Measurements from ENCODE around the gene DET1. TPM values are rescaled to one million over a fixed set of nuclear protein-coding genes. Genes with fewer than 3 reads are reported as not detected.

Gene DET1
- total and polyA plus RNA-seq, 2 of the 13 experiments (the other 11 are each of a cell fraction or from before 2014, with no cell fraction given): 2.2 to 4.2 TPM

DNA sequence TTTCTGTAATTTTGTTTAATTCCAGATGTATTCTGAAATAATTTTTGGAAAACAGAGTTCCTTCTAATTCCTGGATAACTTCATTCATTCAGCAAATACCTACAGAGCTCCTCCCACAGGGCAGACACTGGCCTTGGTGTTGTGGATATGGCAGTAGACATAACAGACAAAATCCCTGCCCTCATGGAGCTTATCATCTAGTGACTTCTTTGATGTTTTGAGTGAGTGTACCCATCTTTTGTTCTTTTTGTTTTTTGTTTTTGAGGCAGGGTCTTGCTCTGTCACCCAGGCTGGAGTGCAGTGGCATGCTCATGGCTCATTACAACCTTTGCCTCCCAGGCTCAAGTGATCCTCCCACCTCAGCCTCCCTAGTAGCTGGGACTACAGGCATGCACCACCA lies 21.1 kb downstream of the DET1 start:
- Histone ChIP-seq H3K36me3 (replicated peaks in 1 of 2; ENCODE audit: control insufficient read depth in 1 of 2, insufficient read depth in 2 of 2, low read length in 2 of 2) (0 out of 5 replicates have a peak, but pooled peaks cover 0 to 6% of the 10 kb centered on the region in 2 experiments), H3K9me3 (ENCODE audit: low read length) (no peaks in the 10 kb centered on the region), H3K9ac (ENCODE audit: insufficient read depth, low read depth, low read length) (no peak overlapping the region), H3K27ac (ENCODE audit: extremely low read length, insufficient read depth, low read length) (no peak overlapping the region), H3K4me1 (ENCODE audit: insufficient read depth, low read length) (no peaks in the 10 kb centered on the region), H3K4me2 (ENCODE audit: low read depth, low read length) (no peak overlapping the region), H3K27me3 (ENCODE audit: control insufficient read depth in 1 of 2, insufficient read depth in 2 of 2, low read length in 2 of 2) (no peaks in the 10 kb centered on the region), H2AFZ (ENCODE audit: low read length) (no peak overlapping the region), H4K20me1 (ENCODE audit: insufficient read depth, low read length) (no peaks in the 10 kb centered on the region), H3K4me3 (replicated peaks in 1 of 3; ENCODE audit: insufficient read depth in 1 of 3, low read depth in 2 of 3, low read length in 3 of 3) (no peak overlapping the region), H3K79me2 (ENCODE audit: insufficient read depth, low read length) (no peaks in the 10 kb centered on the region)
- BruUV-seq (replicated peaks): no TSS peak
- intact Hi-C loops (cut with micrococcal nuclease; ENCODE audit: unreplicated experiment) (no loop called here), in situ Hi-C loops (cut with HindIII; ENCODE audit: extremely low pct_ligation_motif_present, low pct_unique_long_range_greater_than_20kb) (no loop called here)
- no peak for DNase-seq (ENCODE audit: low spot score)
- no peak for ATAC-seq
- no peak for FAIRE-seq
- CTCF ChIA-PET (ENCODE audit: low intra/inter-chr PET ratio, low total read pairs): no interaction called here
- POLR2A ChIA-PET: no interaction called here
- TF ChIP-seq RXRB (CRISPR knock-in tag; IDR thresholded peaks at IDR 0.05; ENCODE audit: borderline replicate concordance) (no peak), ZNF468 (CRISPR knock-in tag; IDR thresholded peaks at IDR 0.05) (no peak), ZFP37 (CRISPR knock-in tag; IDR thresholded peaks at IDR 0.05; ENCODE audit: borderline replicate concordance) (no peak), RBM22 (optimal IDR thresholded peaks at IDR 0.05; ENCODE audit: low read length) (no peak), ZSCAN20 (CRISPR knock-in tag; IDR thresholded peaks at IDR 0.05; ENCODE audit: borderline replicate concordance) (no peak), KDM4B (CRISPR knock-in tag; IDR thresholded peaks at IDR 0.05) (no peak), MTA3 (CRISPR knock-in tag; IDR thresholded peaks at IDR 0.05) (no peak), ZNF136 (CRISPR knock-in tag; IDR thresholded peaks at IDR 0.05; ENCODE audit: low read depth) (no peak), BORCS8-MEF2B (CRISPR knock-in tag; IDR thresholded peaks at IDR 0.05) (no peak)
- TF ChIP-seq, protein P1, sequence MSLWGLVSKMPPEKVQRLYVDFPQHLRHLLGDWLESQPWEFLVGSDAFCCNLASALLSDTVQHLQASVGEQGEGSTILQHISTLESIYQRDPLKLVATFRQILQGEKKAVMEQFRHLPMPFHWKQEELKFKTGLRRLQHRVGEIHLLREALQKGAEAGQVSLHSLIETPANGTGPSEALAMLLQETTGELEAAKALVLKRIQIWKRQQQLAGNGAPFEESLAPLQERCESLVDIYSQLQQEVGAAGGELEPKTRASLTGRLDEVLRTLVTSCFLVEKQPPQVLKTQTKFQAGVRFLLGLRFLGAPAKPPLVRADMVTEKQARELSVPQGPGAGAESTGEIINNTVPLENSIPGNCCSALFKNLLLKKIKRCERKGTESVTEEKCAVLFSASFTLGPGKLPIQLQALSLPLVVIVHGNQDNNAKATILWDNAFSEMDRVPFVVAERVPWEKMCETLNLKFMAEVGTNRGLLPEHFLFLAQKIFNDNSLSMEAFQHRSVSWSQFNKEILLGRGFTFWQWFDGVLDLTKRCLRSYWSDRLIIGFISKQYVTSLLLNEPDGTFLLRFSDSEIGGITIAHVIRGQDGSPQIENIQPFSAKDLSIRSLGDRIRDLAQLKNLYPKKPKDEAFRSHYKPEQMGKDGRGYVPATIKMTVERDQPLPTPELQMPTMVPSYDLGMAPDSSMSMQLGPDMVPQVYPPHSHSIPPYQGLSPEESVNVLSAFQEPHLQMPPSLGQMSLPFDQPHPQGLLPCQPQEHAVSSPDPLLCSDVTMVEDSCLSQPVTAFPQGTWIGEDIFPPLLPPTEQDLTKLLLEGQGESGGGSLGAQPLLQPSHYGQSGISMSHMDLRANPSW (CRISPR knock-in tag; IDR thresholded peaks at IDR 0.05; ENCODE audit: borderline replicate concordance): no peak
- TF ChIP-seq, protein P2, sequence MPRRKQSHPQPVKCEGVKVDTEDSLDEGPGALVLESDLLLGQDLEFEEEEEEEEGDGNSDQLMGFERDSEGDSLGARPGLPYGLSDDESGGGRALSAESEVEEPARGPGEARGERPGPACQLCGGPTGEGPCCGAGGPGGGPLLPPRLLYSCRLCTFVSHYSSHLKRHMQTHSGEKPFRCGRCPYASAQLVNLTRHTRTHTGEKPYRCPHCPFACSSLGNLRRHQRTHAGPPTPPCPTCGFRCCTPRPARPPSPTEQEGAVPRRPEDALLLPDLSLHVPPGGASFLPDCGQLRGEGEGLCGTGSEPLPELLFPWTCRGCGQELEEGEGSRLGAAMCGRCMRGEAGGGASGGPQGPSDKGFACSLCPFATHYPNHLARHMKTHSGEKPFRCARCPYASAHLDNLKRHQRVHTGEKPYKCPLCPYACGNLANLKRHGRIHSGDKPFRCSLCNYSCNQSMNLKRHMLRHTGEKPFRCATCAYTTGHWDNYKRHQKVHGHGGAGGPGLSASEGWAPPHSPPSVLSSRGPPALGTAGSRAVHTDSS (CRISPR knock-in tag; conservative IDR thresholded peaks at IDR 0.05): no peak
- TF ChIP-seq, protein P3, sequence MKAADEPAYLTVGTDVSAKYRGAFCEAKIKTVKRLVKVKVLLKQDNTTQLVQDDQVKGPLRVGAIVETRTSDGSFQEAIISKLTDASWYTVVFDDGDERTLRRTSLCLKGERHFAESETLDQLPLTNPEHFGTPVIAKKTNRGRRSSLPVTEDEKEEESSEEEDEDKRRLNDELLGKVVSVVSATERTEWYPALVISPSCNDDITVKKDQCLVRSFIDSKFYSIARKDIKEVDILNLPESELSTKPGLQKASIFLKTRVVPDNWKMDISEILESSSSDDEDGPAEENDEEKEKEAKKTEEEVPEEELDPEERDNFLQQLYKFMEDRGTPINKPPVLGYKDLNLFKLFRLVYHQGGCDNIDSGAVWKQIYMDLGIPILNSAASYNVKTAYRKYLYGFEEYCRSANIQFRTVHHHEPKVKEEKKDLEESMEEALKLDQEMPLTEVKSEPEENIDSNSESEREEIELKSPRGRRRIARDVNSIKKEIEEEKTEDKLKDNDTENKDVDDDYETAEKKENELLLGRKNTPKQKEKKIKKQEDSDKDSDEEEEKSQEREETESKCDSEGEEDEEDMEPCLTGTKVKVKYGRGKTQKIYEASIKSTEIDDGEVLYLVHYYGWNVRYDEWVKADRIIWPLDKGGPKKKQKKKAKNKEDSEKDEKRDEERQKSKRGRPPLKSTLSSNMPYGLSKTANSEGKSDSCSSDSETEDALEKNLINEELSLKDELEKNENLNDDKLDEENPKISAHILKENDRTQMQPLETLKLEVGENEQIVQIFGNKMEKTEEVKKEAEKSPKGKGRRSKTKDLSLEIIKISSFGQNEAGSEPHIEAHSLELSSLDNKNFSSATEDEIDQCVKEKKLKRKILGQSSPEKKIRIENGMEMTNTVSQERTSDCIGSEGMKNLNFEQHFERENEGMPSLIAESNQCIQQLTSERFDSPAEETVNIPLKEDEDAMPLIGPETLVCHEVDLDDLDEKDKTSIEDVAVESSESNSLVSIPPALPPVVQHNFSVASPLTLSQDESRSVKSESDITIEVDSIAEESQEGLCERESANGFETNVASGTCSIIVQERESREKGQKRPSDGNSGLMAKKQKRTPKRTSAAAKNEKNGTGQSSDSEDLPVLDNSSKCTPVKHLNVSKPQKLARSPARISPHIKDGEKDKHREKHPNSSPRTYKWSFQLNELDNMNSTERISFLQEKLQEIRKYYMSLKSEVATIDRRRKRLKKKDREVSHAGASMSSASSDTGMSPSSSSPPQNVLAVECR (CRISPR knock-in tag; IDR thresholded peaks at IDR 0.05; ENCODE audit: borderline replicate concordance): no peak
